ENCODE results near the gene TRIO.
"Not testable (repeated sequence)": the region's sequence is repeated elsewhere in the genome, so short reads cannot be mapped to it uniquely, and the experiment has no call there.

TRIO gene

DNA sequence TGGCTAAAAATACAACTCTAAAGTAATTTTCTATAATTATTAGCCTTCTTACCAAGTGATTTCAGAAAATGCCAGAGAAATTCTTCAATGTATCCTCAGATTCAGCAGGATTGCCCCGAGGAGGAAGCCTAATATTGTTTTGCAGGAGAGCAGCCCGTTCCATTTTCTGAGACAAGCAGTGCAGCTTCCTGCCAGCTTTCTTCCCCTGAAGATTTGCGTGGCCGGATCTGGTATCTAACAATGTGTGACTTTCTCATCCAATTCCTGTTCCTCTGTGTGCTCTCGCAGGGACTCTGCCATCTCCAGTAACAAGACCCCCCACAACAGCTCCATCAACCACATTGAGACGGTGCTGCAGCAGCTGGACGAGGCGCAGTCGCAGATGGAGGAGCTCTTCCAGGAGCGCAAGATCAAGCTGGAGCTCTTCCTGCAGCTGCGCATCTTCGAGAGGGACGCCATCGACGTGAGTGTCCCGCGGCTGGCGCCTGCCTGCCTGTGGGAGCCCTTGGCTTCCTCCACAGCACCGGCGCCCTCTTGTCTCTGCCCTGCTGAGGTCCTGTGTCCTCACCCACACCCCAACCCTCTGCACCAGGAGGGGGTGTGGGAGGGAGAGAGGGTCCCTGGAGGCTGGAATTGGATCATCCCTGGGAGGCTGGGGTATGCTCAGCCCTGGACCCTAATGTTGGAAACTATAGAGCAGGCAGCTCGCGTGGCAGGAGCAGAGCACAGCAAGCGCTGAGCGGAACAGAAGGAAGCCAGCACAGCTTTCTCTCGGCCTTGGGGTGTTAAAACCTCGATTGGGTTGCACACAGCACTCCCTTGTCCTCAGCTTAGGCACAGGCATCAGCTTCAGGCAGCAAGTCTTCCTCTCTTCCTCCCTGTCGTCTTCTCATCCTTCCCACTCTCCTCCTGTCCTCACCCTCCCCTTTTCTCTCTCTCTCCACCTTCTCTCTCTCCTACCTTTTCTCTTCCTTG lies 216.2 kb downstream of the TRIO start:
- no peak for DNase-seq (ENCODE audit: low read depth)

DNA sequence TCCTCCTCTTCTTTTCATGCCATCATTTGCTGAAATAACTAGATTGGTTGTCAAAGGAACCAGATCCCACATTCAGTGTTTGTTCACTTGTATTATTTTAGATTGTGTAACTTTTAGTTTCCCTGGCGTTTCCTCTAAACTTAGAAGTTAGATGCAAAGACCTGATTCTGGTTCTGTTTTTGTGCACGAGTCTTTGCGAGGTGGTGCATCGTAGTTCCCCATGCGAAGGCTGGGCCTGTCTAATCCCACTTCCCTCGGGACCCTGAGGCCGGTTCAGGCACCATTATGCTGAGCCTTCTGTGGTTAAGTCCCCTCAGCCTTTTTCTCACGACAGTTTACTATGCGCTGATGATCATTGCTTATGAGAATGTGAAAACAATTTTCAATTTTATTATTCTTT lies 219.3 kb downstream of the TRIO start:
- DNase-seq (ENCODE audit: low read depth): no peak

DNA sequence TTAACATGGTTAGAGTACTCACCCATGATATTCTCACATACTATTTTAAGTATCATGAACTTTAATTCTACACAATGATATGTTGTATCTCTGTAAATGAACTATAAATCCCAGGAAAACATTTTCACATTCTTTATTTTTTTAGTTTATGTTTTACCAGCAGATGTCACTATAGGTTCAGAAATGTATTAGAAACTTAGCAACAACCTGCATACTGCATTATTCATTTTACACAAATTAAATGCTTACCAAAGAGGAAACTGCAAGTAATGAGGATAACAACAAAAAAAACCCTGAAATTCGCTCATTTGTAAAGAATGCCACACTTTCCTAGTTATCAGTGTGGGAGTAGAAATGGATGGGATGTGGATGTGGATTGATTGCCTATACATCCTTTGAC lies 221.0 kb downstream of the TRIO start:
- DNase-seq (ENCODE audit: low read depth): no peak

DNA sequence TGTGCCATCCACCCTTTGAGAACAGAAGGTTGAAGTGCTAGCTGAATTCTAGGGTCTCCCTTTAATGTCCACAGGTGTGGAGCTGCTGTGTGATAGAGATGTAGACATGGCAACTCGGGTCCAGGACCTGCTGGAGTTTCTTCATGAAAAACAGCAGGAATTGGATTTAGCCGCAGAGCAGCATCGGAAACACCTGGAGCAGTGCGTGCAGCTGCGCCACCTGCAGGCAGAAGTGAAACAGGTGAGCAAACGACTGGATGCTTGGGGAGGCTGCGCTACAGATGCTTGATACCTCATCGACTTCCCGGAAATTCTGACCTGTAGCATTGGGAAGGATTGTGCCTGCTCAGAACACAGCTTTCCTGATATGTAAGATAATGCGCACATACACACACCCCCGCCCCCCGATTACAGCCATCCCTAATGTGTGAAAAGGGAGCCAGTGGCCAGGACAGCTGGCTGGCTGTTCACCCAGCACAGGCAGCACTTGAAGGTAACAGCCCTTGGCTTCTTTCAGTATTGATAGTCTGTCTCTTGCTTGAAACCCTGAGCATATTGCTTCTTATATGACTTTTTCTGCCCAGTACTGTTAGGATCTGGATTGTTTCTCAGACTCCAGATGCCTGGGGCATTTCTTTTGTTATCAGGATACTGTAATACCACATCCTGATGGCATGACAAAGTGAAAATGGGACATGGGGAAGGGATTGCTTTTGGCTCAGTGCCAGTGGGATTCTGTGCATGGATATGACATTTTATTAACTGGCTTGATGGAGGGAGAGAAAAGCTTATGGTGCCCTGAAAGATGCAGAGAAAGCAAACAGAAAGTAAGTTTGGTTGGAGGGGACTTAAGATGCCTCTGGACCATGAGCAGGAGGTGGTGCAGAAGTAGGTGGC lies 221.7 kb downstream of the TRIO start:
- no peak for DNase-seq (ENCODE audit: low read depth)

DNA sequence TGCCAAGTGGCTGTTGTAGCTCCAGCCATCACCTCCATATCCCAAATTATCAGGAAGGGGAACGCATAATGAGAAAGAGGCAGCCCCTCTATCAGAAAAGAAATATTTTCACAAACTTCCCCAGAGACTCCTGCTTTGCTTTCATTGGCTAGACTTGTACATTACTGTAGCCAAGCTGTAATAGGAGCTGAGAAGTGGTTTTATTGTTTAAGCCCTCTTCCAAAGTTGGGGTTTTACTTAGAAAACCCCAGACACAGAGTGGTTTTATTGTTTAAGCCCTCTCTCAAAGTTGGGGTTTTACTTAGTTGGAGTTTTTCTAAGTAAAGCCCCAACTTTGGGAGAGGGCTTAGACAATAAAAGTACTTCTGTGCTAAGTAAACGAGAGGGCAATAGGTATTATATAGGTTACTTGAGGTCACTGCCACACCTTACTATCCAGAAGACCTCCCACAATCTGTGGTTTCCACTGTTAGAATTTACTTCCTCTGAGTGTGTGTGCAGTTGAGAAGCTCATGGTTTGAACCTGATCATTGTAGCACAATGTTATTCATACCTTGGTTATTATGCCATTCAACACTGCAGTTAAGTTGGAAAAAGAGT lies 222.8 kb downstream of the TRIO start:
- DNase-seq (ENCODE audit: low read depth): no peak

DNA sequence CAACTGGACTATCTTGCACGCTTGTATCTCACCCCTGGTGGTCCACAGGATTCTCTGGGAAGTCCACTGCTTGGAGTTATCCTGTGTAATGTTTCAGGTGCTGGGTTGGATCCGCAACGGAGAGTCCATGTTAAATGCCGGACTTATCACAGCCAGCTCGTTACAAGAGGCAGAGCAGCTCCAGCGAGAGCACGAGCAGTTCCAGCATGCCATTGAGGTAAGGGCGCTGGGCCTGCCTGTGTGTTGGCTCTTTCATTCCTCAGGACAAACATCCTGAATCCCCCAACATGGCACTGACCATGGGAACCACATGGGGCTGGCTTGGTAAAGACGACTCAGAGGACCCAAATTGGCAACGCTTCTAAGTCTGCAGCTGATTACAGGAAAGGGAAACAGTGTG lies 223.6 kb downstream of the TRIO start:
- no peak for DNase-seq (ENCODE audit: low read depth)

DNA sequence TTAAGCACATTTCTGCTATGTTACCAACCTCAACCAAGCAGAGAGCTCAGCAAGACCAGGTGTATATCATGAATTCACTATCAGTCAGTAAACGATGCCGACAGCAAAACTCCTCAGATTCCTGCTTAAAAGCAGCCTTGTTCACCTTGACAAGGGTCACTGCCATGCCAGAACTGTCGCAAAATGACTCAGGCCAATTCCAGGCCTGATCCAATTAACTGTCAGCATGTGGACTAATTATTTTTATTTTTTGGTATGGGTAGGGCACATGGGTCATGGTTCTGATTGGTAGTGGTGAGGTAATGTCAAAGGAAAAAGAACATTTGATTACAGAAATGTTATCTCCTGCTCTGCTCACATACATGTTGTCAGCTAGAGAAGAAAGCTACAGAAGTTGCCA lies 224.2 kb downstream of the TRIO start:
- no peak for DNase-seq (ENCODE audit: low read depth)

DNA sequence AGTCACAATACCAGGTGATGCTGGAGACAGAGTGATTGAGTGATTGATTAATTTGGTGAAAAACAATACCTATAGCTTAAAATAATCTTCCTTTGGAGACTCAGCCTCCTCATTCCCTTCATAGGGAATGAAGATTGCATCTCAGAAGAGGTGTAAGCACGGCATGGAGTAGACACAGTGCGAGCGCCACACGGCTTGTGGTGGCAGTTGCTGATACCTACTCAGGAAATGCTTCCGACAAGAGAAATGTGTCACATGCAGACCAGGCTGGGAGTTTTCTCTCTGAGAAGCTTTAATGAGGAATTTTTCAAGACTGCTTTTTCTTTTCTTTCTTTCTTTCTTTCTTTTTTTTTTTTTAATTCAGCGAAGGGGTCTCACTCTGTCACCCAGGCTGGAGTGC lies 226.6 kb downstream of the TRIO start:
- DNase-seq (ENCODE audit: low read depth): no peak

DNA sequence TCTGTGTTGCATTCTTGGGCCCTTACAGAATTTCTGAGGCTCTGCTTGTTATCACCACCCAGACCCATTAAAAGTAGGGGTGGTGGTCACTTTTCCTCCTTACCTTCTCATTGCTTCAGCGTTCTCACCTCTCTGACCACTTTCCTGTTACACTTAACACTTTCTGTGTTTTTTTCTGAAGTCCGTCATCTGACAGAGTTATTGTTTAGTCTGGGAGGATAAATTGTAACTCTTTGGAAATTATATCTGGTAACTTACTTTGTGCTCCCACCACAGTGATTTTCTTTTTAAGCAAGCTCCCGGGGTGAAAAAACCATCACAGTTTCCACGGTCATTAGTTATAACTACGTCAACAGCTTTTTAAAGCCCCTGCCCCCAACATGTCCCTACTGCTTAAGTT lies 227.2 kb downstream of the TRIO start:
- DNase-seq (ENCODE audit: low read depth): no peak

DNA sequence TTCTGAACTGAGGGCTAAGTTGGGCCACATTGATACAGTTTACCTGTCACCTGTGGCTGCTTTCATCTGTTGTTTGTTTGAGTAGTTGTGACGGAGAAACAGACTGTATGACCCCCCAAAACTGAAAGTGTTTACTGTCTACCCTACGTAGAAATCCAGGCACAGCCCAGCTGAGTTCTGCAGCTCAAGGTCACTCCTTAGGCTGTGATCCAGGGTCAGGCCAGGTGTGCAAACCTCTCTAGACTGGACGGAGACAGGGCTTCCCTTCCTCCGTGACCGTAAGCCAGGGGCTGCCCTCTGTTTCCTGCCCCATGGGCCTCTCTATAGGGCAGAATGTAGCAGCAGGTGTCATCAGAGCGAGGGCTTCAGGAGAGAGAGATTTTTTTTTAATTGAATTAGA lies 230.5 kb downstream of the TRIO start:
- DNase-seq (ENCODE audit: low read depth): no peak

DNA sequence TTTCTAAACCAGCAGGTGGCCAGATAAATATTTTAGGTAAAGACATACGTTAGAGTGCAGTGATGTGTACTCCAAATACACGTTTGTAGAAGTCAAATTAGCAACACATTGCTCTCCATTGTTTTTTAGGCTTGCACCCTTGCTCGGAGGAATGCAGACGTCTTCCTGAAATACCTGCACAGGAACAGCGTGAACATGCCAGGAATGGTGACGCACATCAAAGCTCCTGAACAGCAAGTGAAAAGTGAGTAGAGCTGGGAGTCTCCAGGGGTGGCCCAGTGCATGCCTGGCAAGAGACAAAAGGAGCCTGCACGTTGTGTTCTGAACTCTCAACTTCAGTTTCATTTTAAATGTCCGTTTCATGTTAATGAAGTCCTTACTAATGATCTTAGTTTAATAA lies 231.0 kb downstream of the TRIO start:
- DNase-seq (ENCODE audit: low read depth): no peak

DNA sequence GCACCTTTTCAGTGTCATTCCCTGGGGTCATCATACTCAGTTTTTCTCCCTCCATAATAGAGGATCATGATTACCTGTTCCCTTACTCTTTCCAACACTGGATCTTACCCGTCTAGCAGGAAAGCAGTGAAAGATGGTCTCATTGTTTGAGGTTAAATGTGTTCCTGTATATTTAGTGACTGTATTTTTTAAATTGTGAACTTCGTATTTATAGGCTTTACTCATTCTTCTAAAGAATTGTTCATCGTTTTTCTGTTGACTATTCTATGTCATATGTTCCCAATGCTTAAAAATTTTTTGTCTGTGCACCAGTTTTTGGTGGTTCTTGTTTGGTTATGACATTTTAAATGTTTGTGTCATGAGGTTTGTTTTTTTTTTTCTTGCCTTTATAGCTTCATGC lies 233.6 kb downstream of the TRIO start:
- DNase-seq (ENCODE audit: low read depth): no peak

DNA sequence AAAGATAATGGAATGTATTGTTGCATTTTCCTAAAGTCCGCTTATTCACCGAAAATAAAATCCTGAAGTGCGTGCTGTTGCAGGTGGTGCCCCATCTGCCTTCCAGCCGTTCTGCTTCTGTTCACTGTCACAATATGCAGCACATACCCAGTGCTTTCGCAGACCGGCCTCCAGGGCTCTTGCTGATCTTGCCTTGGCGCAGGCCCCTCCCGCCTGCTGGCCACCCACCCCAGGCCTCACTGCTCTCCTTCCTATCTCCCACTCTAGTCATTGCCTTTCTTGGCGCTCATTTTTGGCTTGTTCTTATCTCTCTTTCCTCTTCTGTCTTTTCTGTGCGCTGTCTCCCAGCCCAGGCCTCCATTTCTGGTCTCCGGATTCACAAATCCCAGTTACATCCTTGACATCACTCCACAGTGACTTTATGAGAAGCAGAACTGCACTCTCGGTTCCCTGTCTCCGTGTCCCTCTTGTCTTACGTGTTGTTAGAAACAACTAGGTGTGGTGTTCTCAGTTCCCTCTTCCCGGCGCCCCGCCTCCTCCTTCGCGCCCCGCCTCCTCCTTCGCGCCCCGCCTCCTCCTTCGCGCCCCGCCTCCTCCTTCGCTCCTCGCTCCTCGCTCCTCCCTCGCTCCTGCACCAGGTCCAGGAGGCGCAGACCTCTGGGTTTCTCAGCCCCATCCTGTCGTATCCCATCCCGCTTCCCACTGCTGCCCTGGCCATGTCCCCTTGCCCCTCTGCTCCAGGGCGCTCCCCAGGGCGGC lies 236.8 kb downstream of the TRIO start:
- DNase-seq (ENCODE audit: low read depth): no peak

DNA sequence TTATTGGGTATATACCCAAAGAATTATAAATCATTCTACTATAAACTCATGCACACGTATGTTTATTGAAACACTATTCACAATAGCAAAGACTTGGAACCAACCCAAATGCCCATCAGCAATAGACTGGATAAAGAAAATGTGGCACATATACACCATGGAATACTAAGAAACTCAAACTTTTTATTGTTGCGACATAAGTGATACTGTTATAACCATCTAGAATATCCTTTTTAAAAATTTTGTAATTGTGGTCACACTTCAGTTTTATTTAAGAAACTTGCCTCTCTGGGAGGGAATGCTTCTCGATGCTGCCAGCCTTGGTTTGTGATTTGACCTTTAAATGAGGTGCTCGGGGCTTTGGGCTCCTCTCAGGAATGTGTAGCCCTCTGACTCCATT lies 237.6 kb downstream of the TRIO start:
- DNase-seq (ENCODE audit: low read depth): no peak

DNA sequence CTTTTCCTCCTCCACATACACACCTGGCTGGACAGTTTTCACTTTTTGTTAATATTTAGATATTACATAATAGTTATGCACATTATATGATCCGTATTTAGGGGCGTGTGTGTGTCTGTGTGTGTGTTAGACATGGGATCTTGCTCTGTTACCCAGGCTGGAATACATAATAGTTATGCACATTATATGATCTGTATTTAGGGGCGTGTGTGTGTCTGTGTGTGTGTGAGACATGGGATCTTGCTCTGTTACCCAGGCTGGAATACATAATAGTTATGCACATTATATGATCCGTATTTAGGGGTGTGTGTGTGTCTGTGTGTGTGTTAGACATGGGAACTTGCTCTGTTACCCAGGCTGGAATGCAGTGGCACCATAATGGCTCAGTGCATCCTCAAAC lies 239.5 kb downstream of the TRIO start:
- DNase-seq (ENCODE audit: low read depth): no peak

DNA sequence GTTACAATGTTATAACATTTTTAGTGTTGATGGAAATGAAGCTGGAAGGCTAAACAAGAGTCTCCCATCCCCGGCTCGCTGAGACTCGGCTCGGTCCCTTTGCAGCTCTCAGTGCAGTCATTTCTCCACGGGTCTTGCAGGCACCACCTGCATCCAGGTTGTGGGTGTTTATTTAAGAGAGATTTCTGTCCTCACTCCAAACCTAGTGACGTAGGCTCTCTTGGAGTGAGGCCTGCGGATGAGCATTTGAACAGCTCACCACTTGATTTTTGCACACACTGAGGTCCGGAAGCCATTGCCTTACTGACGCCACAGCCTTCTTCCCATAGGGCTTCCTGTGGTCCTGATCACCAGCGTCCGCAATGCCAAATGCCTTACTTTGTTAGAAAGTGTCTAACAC lies 240.8 kb downstream of the TRIO start:
- no peak for DNase-seq (ENCODE audit: low read depth)

DNA sequence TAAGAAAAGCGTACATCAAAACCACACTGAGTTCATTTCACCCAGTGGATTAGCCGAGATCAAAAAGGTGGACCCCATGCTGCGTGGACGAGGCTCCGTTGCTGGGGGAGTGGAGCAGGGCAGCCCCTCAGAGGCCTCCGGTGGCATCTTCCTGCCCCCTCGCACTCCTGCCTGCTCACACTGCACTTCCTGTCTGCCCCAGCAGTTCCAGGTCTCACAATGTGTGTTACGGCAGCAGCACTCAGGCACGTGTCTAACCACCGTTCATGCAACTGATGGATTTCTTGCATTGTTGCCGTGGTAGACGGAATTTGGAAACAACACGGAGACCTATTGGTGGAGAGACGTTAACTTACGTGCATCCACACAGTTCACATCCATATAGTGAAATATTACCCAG lies 241.9 kb downstream of the TRIO start:
- DNase-seq (ENCODE audit: low read depth): no peak

DNA sequence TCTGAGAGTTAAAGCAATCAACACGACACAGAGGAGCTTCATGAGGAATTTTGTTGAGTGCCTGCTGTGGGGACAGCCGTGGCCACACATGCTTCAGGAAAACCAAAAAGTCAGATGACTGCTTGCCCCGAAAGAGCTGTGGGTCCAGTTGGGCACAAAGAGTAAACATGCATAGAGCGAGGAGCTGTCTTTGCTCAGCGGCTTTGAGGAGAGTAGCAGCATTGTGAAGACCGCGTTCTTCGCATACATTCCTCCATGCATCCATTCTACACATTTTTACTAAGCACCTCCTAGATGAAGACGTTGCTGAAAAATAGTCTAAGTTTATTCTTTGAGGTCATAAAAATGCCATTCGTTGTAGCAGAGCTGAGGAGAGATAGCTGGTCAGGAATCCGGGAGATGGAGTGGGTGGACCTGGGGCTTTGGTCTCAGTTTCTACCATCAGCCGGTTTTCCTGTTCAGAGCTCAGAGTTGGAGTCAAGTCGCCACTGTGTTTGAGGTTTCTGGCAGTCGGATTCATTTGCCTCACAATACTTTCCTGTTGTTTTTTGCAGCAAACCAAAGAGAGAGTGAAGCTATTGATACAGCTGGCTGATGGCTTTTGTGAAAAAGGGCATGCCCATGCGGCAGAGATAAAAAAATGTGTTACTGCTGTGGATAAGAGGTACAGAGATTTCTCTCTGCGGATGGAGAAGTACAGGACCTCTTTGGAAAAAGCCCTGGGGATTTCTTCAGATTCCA lies 243.9 kb downstream of the TRIO start:
- no peak for DNase-seq (ENCODE audit: low read depth)

DNA sequence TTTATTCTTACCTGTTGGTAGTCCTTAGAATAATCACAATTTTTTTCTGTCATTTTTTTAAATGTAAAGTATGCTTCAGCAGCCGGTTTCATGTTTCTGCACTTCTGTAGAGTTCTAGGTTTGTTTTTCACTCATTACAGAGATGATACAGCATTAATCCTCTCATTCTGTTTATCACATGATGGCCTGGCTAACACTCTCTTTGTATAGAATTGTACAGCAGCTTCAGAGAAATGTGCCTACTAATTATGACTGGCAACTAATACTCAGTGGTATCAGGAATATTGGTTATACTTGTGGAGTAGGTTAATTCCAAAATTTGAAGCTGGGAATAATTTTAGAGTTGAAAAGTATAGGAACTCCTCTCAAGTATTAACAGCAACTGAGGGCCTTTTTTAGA lies 245.6 kb downstream of the TRIO start:
- no peak for DNase-seq (ENCODE audit: low read depth)

DNA sequence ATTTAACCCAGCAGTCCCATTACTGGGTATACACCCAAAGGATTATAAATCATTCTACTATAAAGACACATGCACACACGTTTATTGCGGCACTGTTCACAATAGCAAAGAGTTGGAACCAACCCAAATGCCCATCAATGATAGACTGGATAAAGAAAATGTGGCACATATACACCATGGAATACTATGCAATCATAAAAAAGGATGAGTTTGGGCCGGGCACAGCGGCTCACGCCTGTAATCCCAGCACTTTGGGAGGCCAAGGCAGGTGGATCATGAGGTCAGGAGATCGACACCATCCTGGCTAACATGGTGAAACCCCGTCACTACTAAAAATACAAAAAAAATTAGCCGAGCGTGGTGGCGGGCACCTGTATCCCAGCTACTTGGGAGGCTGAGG lies 249.4 kb downstream of the TRIO start:
- not testable (repeated sequence) for DNase-seq (ENCODE audit: low read depth)

DNA sequence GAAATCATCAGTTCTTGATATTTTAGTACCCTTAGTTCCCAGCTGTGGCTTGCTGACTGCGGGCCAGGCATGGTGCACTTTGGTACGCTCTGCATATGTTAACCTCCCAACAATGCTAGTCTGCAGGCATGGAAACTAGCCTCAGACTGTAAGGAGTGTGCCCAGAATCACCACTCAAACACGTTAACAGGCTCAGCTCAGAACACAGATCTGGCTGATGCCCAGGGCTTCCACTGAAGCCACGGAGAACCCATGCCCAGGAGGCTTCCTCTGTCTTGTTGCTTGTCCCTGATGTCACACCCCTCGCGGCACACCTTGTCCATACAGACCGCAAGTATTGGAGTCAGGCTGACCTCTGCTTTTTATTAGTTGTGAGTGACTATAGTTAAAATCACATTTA lies 251.2 kb downstream of the TRIO start:
- no peak for DNase-seq (ENCODE audit: low read depth)
